HG02840 (cell line): ENCODE measurements around the gene ANAPC5.

Experiments
- ATAC-seq: cut with Tn5 transposase; IDR thresholded peaks from one replicate; pipeline ENCODE4 v1.9.1; 2021; ENCODE audit warnings: mild to moderate bottlenecking, moderate library complexity, moderate number of reproducible peaks; ENCODE audit not compliant: unreplicated experiment, low FRiP score

Gene ANAPC5

GRCh38 chr12:121261398-121261797 is 90.8 kb downstream of the ANAPC5 start:
- ATAC-seq: no peak

GRCh38 chr12:121260091-121260490 is 92.1 kb downstream of the ANAPC5 start:
- no peak for ATAC-seq

GRCh38 chr12:121259074-121259473 is 93.1 kb downstream of the ANAPC5 start:
- ATAC-seq: no peak
